ENCODE data around the gene EPHA4.

GRCh38 chr2:221504905-221505304, 67.2 kb downstream of the EPHA4 start:
- TF ChIP-seq POLR2AphosphoS5 (IDR thresholded peaks at IDR 0.05; ENCODE audit: low read depth, low read length): no peak
- no peak for TF ChIP-seq POLR2A (IDR thresholded peaks at IDR 0.05; ENCODE audit: low read depth, low read length)
- no peak for TF ChIP-seq TAF1 (IDR thresholded peaks at IDR 0.05; ENCODE audit: low read depth, low read length)
